AG09309 (cell line): ENCODE measurements around the gene CUEDC2.

ENCODE experiments used
- DNase-seq: peaks from one replicate; pipeline ENCODE4 v3.0.0-alpha.2; 2010; ENCODE audit warnings: low read depth
- H3K4me3 ChIP-seq: 2 replicates; pipeline ENCODE4 v1.5.1; 2011; ENCODE audit warnings: mild to moderate bottlenecking, low read depth, low read length, moderate library complexity; ENCODE audit not compliant: control insufficient read depth
- TF ChIP-seq, protein P1 (sequence below): IDR thresholded peaks from 2 replicates; pipeline ENCODE4 v1.5.1; 2011; ENCODE audit warnings: mild to moderate bottlenecking, low read depth, low read length, inconsistent platforms; ENCODE audit not compliant: insufficient read depth, control insufficient read depth; ENCODE audit errors: missing control alignments

The CUEDC2 gene

DNA sequence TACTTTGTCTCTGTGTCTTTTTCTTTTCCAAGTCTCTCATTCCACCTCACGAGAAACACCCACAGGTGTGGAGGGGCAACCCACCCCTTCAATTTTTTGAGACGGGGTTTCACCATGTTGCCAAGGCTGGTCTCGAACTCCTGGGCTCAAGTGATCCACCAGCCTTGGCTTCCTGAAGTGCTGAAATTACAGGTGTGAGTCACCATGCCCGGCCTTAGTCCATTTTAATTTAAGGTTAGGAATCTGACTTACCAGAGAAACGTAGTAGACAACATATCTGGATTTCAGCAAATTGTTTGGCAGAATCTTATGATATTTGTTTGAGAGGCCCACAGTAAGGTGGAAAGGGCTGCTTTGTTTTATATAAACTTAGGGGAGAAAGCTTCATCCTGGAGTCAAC lies 40.1 kb downstream of the CUEDC2 start:
- DNase-seq, result no peak
- TF ChIP-seq, protein P1, sequence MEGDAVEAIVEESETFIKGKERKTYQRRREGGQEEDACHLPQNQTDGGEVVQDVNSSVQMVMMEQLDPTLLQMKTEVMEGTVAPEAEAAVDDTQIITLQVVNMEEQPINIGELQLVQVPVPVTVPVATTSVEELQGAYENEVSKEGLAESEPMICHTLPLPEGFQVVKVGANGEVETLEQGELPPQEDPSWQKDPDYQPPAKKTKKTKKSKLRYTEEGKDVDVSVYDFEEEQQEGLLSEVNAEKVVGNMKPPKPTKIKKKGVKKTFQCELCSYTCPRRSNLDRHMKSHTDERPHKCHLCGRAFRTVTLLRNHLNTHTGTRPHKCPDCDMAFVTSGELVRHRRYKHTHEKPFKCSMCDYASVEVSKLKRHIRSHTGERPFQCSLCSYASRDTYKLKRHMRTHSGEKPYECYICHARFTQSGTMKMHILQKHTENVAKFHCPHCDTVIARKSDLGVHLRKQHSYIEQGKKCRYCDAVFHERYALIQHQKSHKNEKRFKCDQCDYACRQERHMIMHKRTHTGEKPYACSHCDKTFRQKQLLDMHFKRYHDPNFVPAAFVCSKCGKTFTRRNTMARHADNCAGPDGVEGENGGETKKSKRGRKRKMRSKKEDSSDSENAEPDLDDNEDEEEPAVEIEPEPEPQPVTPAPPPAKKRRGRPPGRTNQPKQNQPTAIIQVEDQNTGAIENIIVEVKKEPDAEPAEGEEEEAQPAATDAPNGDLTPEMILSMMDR, result no peak
- H3K4me3 ChIP-seq, result no peak overlapping the region

DNA sequence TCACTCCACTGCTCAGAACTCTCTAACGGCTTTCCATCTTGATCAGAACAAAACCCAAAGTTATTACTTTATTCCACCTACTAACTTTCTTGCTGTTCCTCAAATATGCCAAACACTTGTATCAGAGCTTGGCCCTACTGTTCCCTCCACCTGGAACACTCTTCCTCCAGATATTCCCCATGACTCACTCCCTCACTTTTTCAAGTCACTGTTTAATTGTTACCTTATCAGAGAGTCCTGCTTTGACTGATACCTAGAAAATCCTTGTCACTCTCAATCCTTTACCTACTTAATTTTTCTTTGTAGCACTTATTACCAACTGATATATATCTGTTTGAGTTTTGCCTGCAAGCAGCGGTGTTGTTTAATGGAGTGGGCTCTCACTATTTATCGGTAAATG lies 42.5 kb downstream of the CUEDC2 start:
- TF ChIP-seq, protein P1, result no peak
- DNase-seq, result no peak
- no peak overlapping the region for H3K4me3 ChIP-seq

DNA sequence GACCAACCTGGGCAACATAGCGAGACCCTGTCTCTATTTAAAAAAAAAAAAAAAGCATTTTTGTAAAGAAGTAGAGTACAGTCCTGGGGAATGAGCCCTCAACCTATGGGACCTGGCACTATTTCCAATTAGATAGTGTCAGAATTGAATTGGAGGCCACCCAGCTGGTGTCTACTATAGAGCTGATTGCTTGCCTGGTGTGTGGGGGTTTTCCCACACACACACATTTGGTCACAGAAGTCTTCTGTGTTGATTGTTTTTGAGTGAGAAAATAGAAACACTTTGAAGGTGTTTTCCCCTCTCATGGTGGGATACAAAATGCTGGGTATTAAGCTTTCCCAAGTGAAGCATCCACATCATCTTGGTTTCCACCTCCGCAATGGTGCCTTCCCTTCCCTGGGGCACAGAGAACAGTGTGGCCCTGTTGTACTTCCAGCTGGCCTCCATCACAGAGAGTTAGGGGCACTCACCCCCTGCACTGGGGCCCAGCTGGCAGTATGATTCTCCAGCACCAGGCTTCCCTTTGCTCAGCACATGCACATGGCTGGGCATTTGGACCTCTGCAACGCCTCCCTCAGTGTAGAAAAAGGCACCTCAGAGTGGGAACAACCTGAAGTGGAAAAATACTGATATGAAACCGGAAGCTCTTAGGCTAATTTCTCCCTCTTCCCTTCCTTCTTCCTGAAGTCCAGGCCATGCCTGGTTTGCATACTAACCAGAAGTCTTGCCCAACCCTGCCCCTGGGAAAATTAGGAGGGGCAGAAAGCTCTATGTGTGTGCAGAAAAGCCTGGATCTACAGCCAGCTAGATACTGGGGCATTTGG lies 47.6 kb downstream of the CUEDC2 start:
- no peak overlapping the region for H3K4me3 ChIP-seq
- DNase-seq, result no peak

DNA sequence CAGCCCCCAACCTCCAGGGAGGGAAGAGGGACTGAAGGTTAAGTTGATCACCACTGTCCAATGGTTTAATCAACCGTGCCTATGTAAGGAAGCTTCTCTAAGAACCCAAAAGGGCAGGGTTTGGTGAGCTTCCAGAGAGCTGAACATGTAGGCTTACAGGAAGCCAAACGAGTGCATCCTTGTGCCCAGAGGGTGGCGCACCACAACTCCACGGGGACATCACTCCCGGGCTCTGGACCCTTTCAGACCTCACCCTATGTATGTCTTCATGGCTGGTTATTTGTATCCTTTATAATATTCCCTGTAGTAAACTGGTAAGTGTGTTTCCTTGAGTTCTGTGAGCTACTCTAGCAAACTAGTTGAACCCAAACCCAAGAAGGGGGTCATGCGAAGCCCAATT lies 48.3 kb downstream of the CUEDC2 start:
- TF ChIP-seq, protein P1, result no peak
- H3K4me3 ChIP-seq, result no peak overlapping the region
- no peak for DNase-seq

More for the DNA sequence above, 47.6 kb downstream of the CUEDC2 start:
- TF ChIP-seq, protein P1, result no peak

DNA sequence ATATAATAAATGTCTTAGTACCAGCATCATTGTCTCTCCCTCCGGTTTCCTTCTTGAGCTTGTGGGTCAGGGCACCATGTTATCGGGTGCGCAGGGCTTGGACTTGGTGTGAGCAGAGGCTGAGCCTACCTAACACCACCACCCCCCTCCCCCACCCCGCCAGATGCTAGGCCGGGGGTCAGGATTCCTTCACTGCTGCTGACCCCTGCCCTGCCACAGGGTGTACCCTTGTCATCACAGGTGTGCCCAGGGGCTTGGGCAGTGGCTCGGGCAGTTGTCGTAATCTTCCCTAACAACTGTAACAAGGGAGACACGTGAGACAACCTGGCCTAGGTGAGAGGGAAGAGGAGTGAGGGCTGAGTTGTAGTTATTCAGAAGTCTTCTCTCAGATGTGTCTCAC lies 49.5 kb downstream of the CUEDC2 start:
- no peak overlapping the region for H3K4me3 ChIP-seq
- no peak for DNase-seq

DNA sequence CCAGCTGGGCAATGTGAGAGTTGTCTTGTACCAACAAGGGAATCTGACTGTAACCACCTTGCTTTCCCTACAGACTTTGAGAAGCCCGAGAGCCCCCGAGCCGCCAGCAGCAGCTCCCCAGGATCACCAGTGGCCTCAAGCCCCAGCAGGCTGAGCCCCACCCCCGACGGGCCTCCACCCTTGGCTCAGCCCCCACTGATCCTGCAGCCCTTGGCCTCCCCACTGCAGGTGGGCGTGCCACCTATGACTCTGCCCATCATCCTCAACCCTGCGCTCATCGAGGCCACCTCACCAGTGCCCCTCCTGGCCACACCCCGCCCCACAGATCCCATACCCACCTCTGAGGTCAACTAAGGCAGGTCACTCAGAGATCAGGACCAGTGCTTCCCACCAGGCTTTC lies 50.4 kb downstream of the CUEDC2 start:
- TF ChIP-seq, protein P1, result no peak
- H3K4me3 ChIP-seq, result no peak overlapping the region
- DNase-seq, result no peak

More for the DNA sequence above, 49.5 kb downstream of the CUEDC2 start:
- TF ChIP-seq, protein P1, result no peak
